ENCODE results near the gene TFEB.

TFEB gene

GRCh38 chr6:41734666-41735426 is 562 bp downstream of the TFEB start (continued):
- 0 out of 2 replicates have a peak, but pooled peaks have one; percentile 1 for TF ChIP-seq SP7 (tag by site-specific recombination; IDR thresholded peaks at IDR 0.05)
- no peak for TF ChIP-seq ZBTB11 (tag by site-specific recombination; conservative IDR thresholded peaks at IDR 0.05; ENCODE audit: low read depth)
- peak; percentile 55 for TF ChIP-seq KLF1 (tag by site-specific recombination; IDR thresholded peaks at IDR 0.05)
- TF ChIP-seq ZNF692 (tag by site-specific recombination; IDR thresholded peaks at IDR 0.05): no peak
- peak; percentile 83 for TF ChIP-seq ZEB2 (tag by site-specific recombination; IDR thresholded peaks at IDR 0.05)
- peak; percentile 54 for TF ChIP-seq ZBTB8A (tag by site-specific recombination; IDR thresholded peaks at IDR 0.05)
- no peak for TF ChIP-seq ZNF529 (tag by site-specific recombination; IDR thresholded peaks at IDR 0.05; ENCODE audit: insufficient replicate concordance)
- TF ChIP-seq ZFP37 (tag by site-specific recombination; IDR thresholded peaks at IDR 0.05): no peak
- TF ChIP-seq ZNF341 (tag by site-specific recombination; IDR thresholded peaks at IDR 0.05; ENCODE audit: low read depth): peak; percentile 92
- TF ChIP-seq INSM2 (tag by site-specific recombination; IDR thresholded peaks at IDR 0.05): no peak
- TF ChIP-seq ZNF366 (tag by site-specific recombination; conservative IDR thresholded peaks at IDR 0.05): peak; percentile 64
- TF ChIP-seq ZNF548 (tag by site-specific recombination; IDR thresholded peaks at IDR 0.05): no peak
- TF ChIP-seq OVOL3 (tag by site-specific recombination; IDR thresholded peaks at IDR 0.05): no peak
- TF ChIP-seq, protein P1, sequence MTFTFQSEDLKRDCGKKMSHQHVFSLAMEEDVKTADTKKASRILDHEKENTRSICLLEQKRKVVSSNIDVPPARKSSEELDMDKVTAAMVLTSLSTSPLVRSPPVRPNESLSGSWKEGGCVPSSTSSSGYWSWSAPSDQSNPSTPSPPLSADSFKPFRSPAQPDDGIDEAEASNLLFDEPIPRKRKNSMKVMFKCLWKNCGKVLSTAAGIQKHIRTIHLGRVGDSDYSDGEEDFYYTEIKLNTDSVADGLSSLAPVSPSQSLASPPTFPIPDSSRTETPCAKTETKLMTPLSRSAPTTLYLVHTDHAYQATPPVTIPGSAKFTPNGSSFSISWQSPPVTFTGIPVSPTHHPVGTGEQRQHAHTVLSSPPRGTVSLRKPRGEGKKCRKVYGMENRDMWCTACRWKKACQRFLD (tag by site-specific recombination; IDR thresholded peaks at IDR 0.05): no peak
- TF ChIP-seq, protein P2, sequence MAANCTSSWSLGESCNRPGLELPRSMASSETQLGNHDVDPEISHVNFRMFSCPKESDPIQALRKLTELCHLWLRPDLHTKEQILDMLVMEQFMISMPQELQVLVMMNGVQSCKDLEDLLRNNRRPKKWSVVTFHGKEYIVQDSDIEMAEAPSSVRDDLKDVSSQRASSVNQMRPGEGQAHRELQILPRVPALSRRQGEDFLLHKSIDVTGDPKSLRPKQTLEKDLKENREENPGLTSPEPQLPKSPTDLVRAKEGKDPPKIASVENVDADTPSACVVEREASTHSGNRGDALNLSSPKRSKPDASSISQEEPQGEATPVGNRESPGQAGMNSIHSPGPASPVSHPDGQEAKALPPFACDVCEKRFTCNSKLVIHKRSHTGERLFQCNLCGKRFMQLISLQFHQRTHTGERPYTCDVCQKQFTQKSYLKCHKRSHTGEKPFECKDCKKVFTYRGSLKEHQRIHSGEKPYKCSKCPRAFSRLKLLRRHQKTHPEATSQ (tag by site-specific recombination; IDR thresholded peaks at IDR 0.05): no peak
- TF ChIP-seq ZNF677 (tag by site-specific recombination; IDR thresholded peaks at IDR 0.05): 0 out of 2 replicates have a peak, but pooled peaks have one; percentile 34
- no peak for TF ChIP-seq ZNF645 (tag by site-specific recombination; IDR thresholded peaks at IDR 0.05)
- peak; percentile 43; the same call in 1 of the 2 replicates for TF ChIP-seq KLF8 (tag by site-specific recombination; IDR thresholded peaks at IDR 0.05)
- TF ChIP-seq SP3 (tag by site-specific recombination; IDR thresholded peaks at IDR 0.05): peak; percentile 91
- TF ChIP-seq, protein P3, sequence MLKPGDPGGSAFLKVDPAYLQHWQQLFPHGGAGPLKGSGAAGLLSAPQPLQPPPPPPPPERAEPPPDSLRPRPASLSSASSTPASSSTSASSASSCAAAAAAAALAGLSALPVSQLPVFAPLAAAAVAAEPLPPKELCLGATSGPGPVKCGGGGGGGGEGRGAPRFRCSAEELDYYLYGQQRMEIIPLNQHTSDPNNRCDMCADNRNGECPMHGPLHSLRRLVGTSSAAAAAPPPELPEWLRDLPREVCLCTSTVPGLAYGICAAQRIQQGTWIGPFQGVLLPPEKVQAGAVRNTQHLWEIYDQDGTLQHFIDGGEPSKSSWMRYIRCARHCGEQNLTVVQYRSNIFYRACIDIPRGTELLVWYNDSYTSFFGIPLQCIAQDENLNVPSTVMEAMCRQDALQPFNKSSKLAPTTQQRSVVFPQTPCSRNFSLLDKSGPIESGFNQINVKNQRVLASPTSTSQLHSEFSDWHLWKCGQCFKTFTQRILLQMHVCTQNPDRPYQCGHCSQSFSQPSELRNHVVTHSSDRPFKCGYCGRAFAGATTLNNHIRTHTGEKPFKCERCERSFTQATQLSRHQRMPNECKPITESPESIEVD (tag by site-specific recombination; IDR thresholded peaks at IDR 0.05): no peak
- no peak; the same call in 1 of the 2 replicates for TF ChIP-seq KLF7 (tag by site-specific recombination; IDR thresholded peaks at IDR 0.05; ENCODE audit: borderline replicate concordance)
- TF ChIP-seq ZNF16 (tag by site-specific recombination; IDR thresholded peaks at IDR 0.05; ENCODE audit: low read depth): no peak
- TF ChIP-seq ZSCAN23 (tag by site-specific recombination; IDR thresholded peaks at IDR 0.05): 0 out of 2 replicates have a peak, but pooled peaks have one; percentile 21
- TF ChIP-seq GFI1B (tag by site-specific recombination; IDR thresholded peaks at IDR 0.05): no peak
- 0 out of 2 replicates have a peak, but pooled peaks have one; percentile 33 for TF ChIP-seq BCL11B (tag by site-specific recombination; IDR thresholded peaks at IDR 0.05; ENCODE audit: low read depth)
